Vagina (tissue), 2 donors: ENCODE measurements around the gene CYP1A1.

Experiments used
- POLR2AphosphoS5 ChIP-seq, 2 donors: sonication (generic); formaldehyde crosslinking; IDR thresholded peaks; one replicate each; pipeline ENCODE4 v1.9.0; 2017; ENCODE audit warnings: antibody characterized with exemption in 2 of 2, mild to moderate bottlenecking in 2 of 2, low read depth in 1 of 2; ENCODE audit not compliant: insufficient read depth in 1 of 2
- TF ChIP-seq, protein P1 (sequence below), 3 experiments: fragments of 450-650 bp in 2 of 3; fragments of 200-600 bp in 1 of 3; sonication (generic) in 1 of 3; IDR thresholded peaks; one replicate each; pipeline ENCODE4 v1.5.1; 2017 to 2019; ENCODE audit warnings: antibody characterized with exemption in 3 of 3, mild to moderate bottlenecking in 2 of 3, moderate library complexity in 2 of 3

DNA sequence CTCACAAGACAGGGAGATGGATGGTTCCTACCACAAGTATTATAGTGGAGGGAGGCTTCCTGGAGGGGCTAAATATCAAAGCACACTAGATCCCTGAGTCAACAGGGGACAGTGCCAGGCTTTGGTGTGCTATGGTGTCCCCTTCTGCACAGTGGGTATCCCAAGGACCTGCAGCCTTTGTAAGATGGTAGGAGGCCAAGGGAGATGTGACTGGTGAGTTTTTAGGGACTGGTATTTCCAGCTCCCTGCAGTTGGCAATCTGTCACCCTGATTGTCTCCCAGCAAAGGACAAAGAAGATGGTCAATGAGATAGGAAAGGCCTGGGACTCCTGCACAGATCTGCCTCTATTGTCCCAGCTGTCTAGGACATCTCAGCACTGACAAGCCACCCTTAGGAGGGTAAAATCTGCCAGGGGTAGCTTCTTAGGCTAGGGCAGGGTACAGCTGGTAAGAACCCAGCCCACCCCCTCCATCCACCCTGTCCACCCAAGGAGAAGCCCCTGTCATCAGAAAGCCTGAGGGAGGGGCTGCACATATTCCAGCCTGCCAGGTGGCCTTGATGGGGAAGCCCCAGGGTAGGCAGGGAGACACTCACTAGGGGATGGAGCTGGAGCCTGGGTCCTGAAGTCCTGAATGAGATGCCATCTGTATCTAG lies 631 bp downstream of the CYP1A1 start:
- TF ChIP-seq, protein P1, sequence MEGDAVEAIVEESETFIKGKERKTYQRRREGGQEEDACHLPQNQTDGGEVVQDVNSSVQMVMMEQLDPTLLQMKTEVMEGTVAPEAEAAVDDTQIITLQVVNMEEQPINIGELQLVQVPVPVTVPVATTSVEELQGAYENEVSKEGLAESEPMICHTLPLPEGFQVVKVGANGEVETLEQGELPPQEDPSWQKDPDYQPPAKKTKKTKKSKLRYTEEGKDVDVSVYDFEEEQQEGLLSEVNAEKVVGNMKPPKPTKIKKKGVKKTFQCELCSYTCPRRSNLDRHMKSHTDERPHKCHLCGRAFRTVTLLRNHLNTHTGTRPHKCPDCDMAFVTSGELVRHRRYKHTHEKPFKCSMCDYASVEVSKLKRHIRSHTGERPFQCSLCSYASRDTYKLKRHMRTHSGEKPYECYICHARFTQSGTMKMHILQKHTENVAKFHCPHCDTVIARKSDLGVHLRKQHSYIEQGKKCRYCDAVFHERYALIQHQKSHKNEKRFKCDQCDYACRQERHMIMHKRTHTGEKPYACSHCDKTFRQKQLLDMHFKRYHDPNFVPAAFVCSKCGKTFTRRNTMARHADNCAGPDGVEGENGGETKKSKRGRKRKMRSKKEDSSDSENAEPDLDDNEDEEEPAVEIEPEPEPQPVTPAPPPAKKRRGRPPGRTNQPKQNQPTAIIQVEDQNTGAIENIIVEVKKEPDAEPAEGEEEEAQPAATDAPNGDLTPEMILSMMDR (IDR thresholded peaks at IDR 0.05) = no peak
- TF ChIP-seq POLR2AphosphoS5 (IDR thresholded peaks at IDR 0.05; ENCODE audit: insufficient read depth in 1 of 2, low read depth in 1 of 2) = no peak
